ENCODE measurements around the gene BICD1.

GRCh38 chr12:32252199-32253073 lies 145.8 kb downstream of the BICD1 start:
- TF ChIP-seq EZH2 (IDR thresholded peaks at IDR 0.05; ENCODE audit: low read depth), result no peak
- no peak for TF ChIP-seq CTCF (conservative IDR thresholded peaks at IDR 0.05)

Data from PC-9 (cell line).